B cell (primary cell): ENCODE measurements around the gene ADCY1. TPM values are rescaled to one million over a fixed set of nuclear protein-coding genes. Genes with fewer than 3 reads are reported as not detected.

ENCODE experiments used
- ATAC-seq: fragments of 200-7000 bp; cut with Tn5 transposase; one replicate; pipeline ENCODE4 v1.10.0; 2021; ENCODE audit warnings: low read depth, mild to moderate bottlenecking, moderate number of reproducible peaks, moderate library complexity
- CTCF ChIA-PET: fragments of 350-600 bp; sonication (Branson Sonifier 250); formaldehyde crosslinking; loops from one replicate; lab custom pipeline; 2021; ENCODE audit warnings: antibody characterized with exemption, inconsistent platforms; lab: Charles Lee
- POLR2A ChIA-PET: fragments of 350-600 bp; sonication (Branson Sonifier 250); formaldehyde crosslinking; loops from one replicate; lab custom pipeline; 2021; ENCODE audit warnings: antibody characterized with exemption; lab: Charles Lee
- DNase-seq: peaks from one replicate; pipeline ENCODE4 v3.0.0; 2013
- H2AFZ ChIP-seq: 2 replicates; pipeline ENCODE4 v1.6.1; 2012; ENCODE audit warnings: mild to moderate bottlenecking, low read depth, low read length; ENCODE audit not compliant: insufficient read depth, poor library complexity, severe bottlenecking
- H3K27ac ChIP-seq, 2 donors: 1 replicate in 1 of 2; 2 replicates in 1 of 2; pipeline ENCODE4 v1.5.1; 2012 to 2013; ENCODE audit warnings: low read length in 2 of 2, mild to moderate bottlenecking in 2 of 2, moderate library complexity in 1 of 2
- H3K27me3 ChIP-seq, 4 experiments: fragments of 200-600 bp in 1 of 4; sonication (generic) in 1 of 4; replicated peaks in 1 of 4; 1 replicate in 2 of 4; 2 replicates in 2 of 4; pipeline versions ENCODE4 v1.6.1 to v1.7.0; 2013 to 2016; ENCODE audit warnings: low read length in 3 of 4, mild to moderate bottlenecking in 2 of 4, mixed read lengths in 1 of 4, moderate library complexity in 1 of 4; ENCODE audit not compliant: insufficient read depth in 4 of 4, control insufficient read depth in 3 of 4; ENCODE audit errors: control extremely low read depth in 1 of 4
- H3K36me3 ChIP-seq, 2 experiments: replicated peaks in 1 of 2; 1 replicate in 1 of 2; 2 replicates in 1 of 2; pipeline versions ENCODE4 v1.6.1 to v1.7.1; 2013; ENCODE audit warnings: low read length in 1 of 2; ENCODE audit not compliant: insufficient read depth in 2 of 2, control insufficient read depth in 1 of 2; ENCODE audit errors: control extremely low read depth in 1 of 2, extremely low read depth in 1 of 2
- H3K4me1 ChIP-seq, 2 donors: fragments of 200-600 bp in 1 of 2; sonication (generic) in 1 of 2; 1 replicate in 1 of 2; 2 replicates in 1 of 2; pipeline versions ENCODE4 v1.5.1 to v1.6.1; 2013 to 2017; ENCODE audit warnings: low read length in 2 of 2; ENCODE audit not compliant: control insufficient read depth in 2 of 2, insufficient read depth in 2 of 2
- H3K4me2 ChIP-seq: replicated peaks from 2 replicates; pipeline ENCODE3; 2012; ENCODE audit warnings: mild to moderate bottlenecking, low read depth, low read length; ENCODE audit not compliant: poor library complexity, severe bottlenecking
- H3K4me3 ChIP-seq, 5 experiments: fragments of 200-600 bp in 1 of 5; sonication (generic) in 1 of 5; 1 replicate in 3 of 5; 2 replicates in 2 of 5; pipeline versions ENCODE4 v1.5.1 to v1.7.0; 2011 to 2016; ENCODE audit warnings: low read length in 4 of 5, mild to moderate bottlenecking in 4 of 5, low read depth in 2 of 5, control low read depth in 1 of 5, moderate library complexity in 1 of 5; ENCODE audit not compliant: insufficient read depth in 1 of 5; ENCODE audit errors: control extremely low read depth in 1 of 5, extremely low read depth in 1 of 5
- H3K79me2 ChIP-seq: fragments of 200-600 bp; sonication (generic); one replicate; pipeline ENCODE4 v1.6.0; 2016; ENCODE audit warnings: low read length; ENCODE audit not compliant: control insufficient read depth, insufficient read depth
- H3K9ac ChIP-seq: fragments of 200-600 bp; sonication (generic); 2 replicates; pipeline ENCODE4 v1.6.1; 2017; ENCODE audit warnings: mild to moderate bottlenecking, low read length, moderate library complexity
- H3K9me3 ChIP-seq, 3 donors: one replicate each; pipeline versions ENCODE4 v1.6.1 to v1.7.1; 2013; ENCODE audit warnings: low read length in 2 of 3; ENCODE audit not compliant: control insufficient read depth in 2 of 3, insufficient read depth in 1 of 3; ENCODE audit errors: control extremely low read depth in 1 of 3
- H4K20me1 ChIP-seq: 2 replicates; pipeline ENCODE4 v1.6.0; 2012; ENCODE audit warnings: mild to moderate bottlenecking, low read length; ENCODE audit not compliant: insufficient read depth, control insufficient read depth, poor library complexity, severe bottlenecking
- H3K27ac Mint-ChIP-seq: one replicate; pipeline ENCODE4 v1.8.0; 2021; ENCODE audit warnings: mixed read lengths
- H3K27me3 Mint-ChIP-seq: one replicate; pipeline ENCODE4 v1.8.0; 2021; ENCODE audit warnings: mixed read lengths
- H3K4me1 Mint-ChIP-seq: one replicate; pipeline ENCODE4 v1.8.0; 2021; ENCODE audit warnings: mixed read lengths
- H3K4me3 Mint-ChIP-seq: one replicate; pipeline ENCODE4 v1.8.0; 2021; ENCODE audit warnings: mixed read lengths
- H3K9me3 Mint-ChIP-seq: one replicate; pipeline ENCODE4 v1.8.0; 2022; ENCODE audit warnings: mixed read lengths; ENCODE audit not compliant: insufficient read depth
- EZH2 ChIP-seq: IDR thresholded peaks from 2 replicates; pipeline ENCODE4 v1.6.1; 2012; ENCODE audit warnings: borderline replicate concordance, low read depth, mild to moderate bottlenecking, moderate library complexity, low read length; ENCODE audit not compliant: insufficient read depth, poor library complexity, severe bottlenecking
- WGBS: methylation state at CpG from one replicate; pipeline ENCODE4 v1.1.5; 2013; ENCODE audit warnings: missing lambda C conversion rate; ENCODE audit not compliant: insufficient coverage; 5-methylcytosine and 5-hydroxymethylcytosine counted together
- intact Hi-C: fragments of 100-400 bp; cut with micrococcal nuclease; formaldehyde crosslinking; loops from one replicate; pipeline ENCODE4 v1.10.0; 2022
- polyA plus RNA-seq: library from polyadenylated mRNA; depleted of rRNA; stranded (reverse); fragments of >200 nt; gene quantifications from 2 replicates; pipeline ENCODE4 v1.2.3, GENCODE V29; 2012
- total RNA-seq, 2 donors: library from RNA; stranded (reverse); fragments of 120-200 nt in 1 of 2; gene quantifications; 1 replicate in 1 of 2; 2 replicates in 1 of 2; pipeline versions ENCODE4 v1.2.3 to v1.2.4, GENCODE V29; 2013 to 2022
- TF ChIP-seq, protein P1 (sequence below): fragments of 200-600 bp; IDR thresholded peaks from one replicate; pipeline ENCODE4 v1.8.0; 2022; ENCODE audit warnings: antibody characterized with exemption, mild to moderate bottlenecking

Gene ADCY1
- total and polyA plus RNA-seq, 2 donors (not counting 1 experiment from before 2014, with no cell fraction given): 0.05 to 0.12 TPM

DNA sequence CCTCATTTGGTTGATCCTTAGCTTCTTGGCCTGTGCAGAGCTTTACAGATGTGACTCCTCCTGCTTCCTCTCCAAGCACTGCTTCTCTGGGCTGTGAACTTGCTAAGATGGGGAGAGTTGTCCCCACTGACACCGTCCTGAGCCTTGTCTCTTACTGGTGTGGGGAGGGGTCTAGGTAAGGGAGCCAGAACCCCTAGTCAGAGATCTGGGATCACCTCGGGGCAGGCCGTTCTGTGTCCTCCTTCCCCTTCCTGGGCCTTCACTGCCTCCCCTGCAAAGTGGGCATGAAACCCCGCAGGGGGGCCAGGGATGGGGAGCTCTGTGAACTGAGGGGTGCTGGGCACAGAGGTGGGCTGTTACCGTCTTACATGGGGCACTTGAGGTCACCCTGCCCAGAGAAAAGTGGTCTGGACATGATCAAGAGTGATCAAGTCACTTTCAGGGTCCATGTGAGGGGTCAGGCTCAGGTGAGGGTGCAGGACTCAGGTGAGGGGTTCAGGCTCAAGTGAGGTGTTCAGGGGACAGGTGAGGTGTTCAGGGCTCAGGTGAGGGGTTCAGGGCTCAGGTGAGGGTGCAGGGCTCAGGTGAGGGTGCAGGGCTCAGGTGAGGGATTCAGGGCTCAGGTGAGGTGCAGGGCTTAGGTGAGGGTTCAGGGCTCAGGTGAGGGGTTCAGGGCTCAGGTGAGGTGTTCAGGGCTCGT lies 86.2 kb downstream of the ADCY1 start:
- H3K36me3 ChIP-seq: no peaks in the 10 kb centered on the region
- POLR2A ChIA-PET: no interaction called here
- intact Hi-C loops: no loop called here
- H3K9me3 Mint-ChIP-seq: no peaks in the 10 kb centered on the region
- H2AFZ ChIP-seq: no peak overlapping the region
- H4K20me1 ChIP-seq: no peaks in the 10 kb centered on the region
- no peaks in the 10 kb centered on the region for H3K27me3 ChIP-seq
- no peak for TF ChIP-seq EZH2
- TF ChIP-seq, protein P1, sequence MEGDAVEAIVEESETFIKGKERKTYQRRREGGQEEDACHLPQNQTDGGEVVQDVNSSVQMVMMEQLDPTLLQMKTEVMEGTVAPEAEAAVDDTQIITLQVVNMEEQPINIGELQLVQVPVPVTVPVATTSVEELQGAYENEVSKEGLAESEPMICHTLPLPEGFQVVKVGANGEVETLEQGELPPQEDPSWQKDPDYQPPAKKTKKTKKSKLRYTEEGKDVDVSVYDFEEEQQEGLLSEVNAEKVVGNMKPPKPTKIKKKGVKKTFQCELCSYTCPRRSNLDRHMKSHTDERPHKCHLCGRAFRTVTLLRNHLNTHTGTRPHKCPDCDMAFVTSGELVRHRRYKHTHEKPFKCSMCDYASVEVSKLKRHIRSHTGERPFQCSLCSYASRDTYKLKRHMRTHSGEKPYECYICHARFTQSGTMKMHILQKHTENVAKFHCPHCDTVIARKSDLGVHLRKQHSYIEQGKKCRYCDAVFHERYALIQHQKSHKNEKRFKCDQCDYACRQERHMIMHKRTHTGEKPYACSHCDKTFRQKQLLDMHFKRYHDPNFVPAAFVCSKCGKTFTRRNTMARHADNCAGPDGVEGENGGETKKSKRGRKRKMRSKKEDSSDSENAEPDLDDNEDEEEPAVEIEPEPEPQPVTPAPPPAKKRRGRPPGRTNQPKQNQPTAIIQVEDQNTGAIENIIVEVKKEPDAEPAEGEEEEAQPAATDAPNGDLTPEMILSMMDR: no peak
- H3K9ac ChIP-seq: no peak overlapping the region
- no peak overlapping the region for H3K27ac ChIP-seq
- H3K4me2 ChIP-seq: no peak overlapping the region
- H3K9me3 ChIP-seq: peaks cover 0 to 14% (median 0%) of the 10 kb centered on the region in 3 donors
- H3K27me3 Mint-ChIP-seq: no peaks in the 10 kb centered on the region
- DNase-seq (no peak), ATAC-seq (no peak)
- WGBS: 83% methylated on average over 2 of the region's 6 CpGs
- H3K27ac Mint-ChIP-seq: no peak overlapping the region
- H3K4me3 ChIP-seq: no peak overlapping the region
- no peaks in the 10 kb centered on the region for H3K79me2 ChIP-seq
- no peaks in the 10 kb centered on the region for H3K4me1 ChIP-seq
- H3K4me1 Mint-ChIP-seq: no peaks in the 10 kb centered on the region
- H3K4me3 Mint-ChIP-seq: no peak overlapping the region
- CTCF ChIA-PET: no interaction called here

DNA sequence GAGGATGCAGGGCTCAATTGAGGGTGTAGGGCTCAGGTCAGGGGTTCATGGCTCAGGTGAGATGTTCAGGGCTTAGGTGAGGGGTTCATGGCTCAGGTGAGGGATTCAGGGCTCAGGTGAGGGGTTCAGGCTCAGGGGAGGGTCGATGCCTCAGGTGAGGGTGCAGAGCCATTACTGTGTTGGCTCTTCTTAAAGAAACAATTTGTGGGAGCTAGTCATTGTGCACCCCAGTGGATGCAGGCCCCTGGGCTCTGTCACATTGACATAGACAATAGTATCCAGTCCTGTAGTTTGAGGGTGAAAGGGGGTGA lies 86.7 kb downstream of the ADCY1 start:
- CTCF ChIA-PET: no interaction called here
- H3K4me3 Mint-ChIP-seq: no peak overlapping the region
- WGBS: 71% methylated on average over 1 of the region's 1 CpG

More for the DNA sequence above, 86.7 kb downstream of the ADCY1 start:
- H4K20me1 ChIP-seq: no peaks in the 10 kb centered on the region
- H3K4me3 ChIP-seq: no peak overlapping the region
- peaks cover 0 to 14% (median 0%) of the 10 kb centered on the region in 3 donors for H3K9me3 ChIP-seq
- no peaks in the 10 kb centered on the region for H3K27me3 ChIP-seq
- H3K79me2 ChIP-seq: no peaks in the 10 kb centered on the region
- POLR2A ChIA-PET: no interaction called here
- H3K4me1 Mint-ChIP-seq: no peaks in the 10 kb centered on the region
- H3K9me3 Mint-ChIP-seq: no peaks in the 10 kb centered on the region
- intact Hi-C loops: no loop called here
- no peak overlapping the region for H3K9ac ChIP-seq
- H3K4me1 ChIP-seq: no peaks in the 10 kb centered on the region
- no peak overlapping the region for H2AFZ ChIP-seq
- no peak overlapping the region for H3K4me2 ChIP-seq
- H3K27ac Mint-ChIP-seq: no peak overlapping the region
- H3K27me3 Mint-ChIP-seq: no peaks in the 10 kb centered on the region
- DNase-seq (no peak), ATAC-seq (no peak)
- no peak overlapping the region for H3K27ac ChIP-seq
- TF ChIP-seq, protein P1: no peak
- TF ChIP-seq EZH2: no peak
- H3K36me3 ChIP-seq: no peaks in the 10 kb centered on the region
